WTC11 (cell line): ENCODE measurements around the gene CAPNS1. TPM values are rescaled to one million over a fixed set of nuclear protein-coding genes. Genes with fewer than 3 reads are reported as not detected.

Experiments
- ATAC-seq: fragments of 200-7000 bp; cut with Tn5 transposase; 2 replicates; pipeline ENCODE4 v1.10.0; 2021; ENCODE audit warnings: mild to moderate bottlenecking, moderate library complexity
- CTCF ChIA-PET: fragments of 300-600 bp; sonication (Branson Sonifier 250); formaldehyde crosslinking; loops from one replicate; lab custom pipeline; 2021; ENCODE audit warnings: antibody characterized with exemption; lab: Charles Lee
- POLR2A ChIA-PET: fragments of 350-600 bp; sonication (Branson Sonifier 250); formaldehyde crosslinking; loops from one replicate; lab custom pipeline; 2021; ENCODE audit warnings: antibody characterized with exemption; lab: Charles Lee
- DNase-seq: peaks from one replicate; pipeline ENCODE4 v3.0.0; 2021; ENCODE audit warnings: low spot score
- H3K27ac Mint-ChIP-seq: 2 replicates; pipeline ENCODE4 v1.8.0; 2021; ENCODE audit warnings: mixed read lengths
- H3K27me3 Mint-ChIP-seq: 2 replicates; pipeline ENCODE4 v1.8.0; 2021; ENCODE audit warnings: low read depth, mild to moderate bottlenecking, moderate library complexity, mixed read lengths
- H3K36me3 Mint-ChIP-seq: 2 replicates; pipeline ENCODE4 v1.8.0; 2021; ENCODE audit warnings: mixed read lengths
- H3K4me1 Mint-ChIP-seq: 2 replicates; pipeline ENCODE4 v1.8.0; 2022; ENCODE audit warnings: mixed read lengths
- H3K4me3 Mint-ChIP-seq: 2 replicates; pipeline ENCODE4 v1.8.0; 2021; ENCODE audit warnings: mild to moderate bottlenecking, moderate library complexity, mixed read lengths
- H3K9me3 Mint-ChIP-seq: 2 replicates; pipeline ENCODE4 v1.8.0; 2021; ENCODE audit warnings: mixed read lengths
- AFF4 ChIP-seq: sonication (generic); formaldehyde crosslinking; IDR thresholded peaks from 2 replicates; pipeline ENCODE4 v1.8.1; 2023; ENCODE audit warnings: mild to moderate bottlenecking, missing genetic modification reagents, borderline replicate concordance
- ATF6 ChIP-seq: sonication (generic); formaldehyde crosslinking; IDR thresholded peaks from 2 replicates; pipeline ENCODE4 v1.8.1; 2023; ENCODE audit warnings: mild to moderate bottlenecking, missing genetic modification reagents
- ERG ChIP-seq: fragments of 250-450 bp; sonication (Bioruptor Pico); IDR thresholded peaks from 2 replicates; pipeline ENCODE4 v1.8.0; 2021; ENCODE audit warnings: mild to moderate bottlenecking
- FOXP1 ChIP-seq: sonication (generic); formaldehyde crosslinking; IDR thresholded peaks from 2 replicates; pipeline ENCODE4 v1.8.0; 2022; ENCODE audit warnings: missing genetic modification reagents, mild to moderate bottlenecking, moderate library complexity, borderline replicate concordance
- GTF2I ChIP-seq: fragments of 250-450 bp; sonication (Bioruptor Pico); conservative IDR thresholded peaks from 2 replicates; pipeline ENCODE4 v1.4.0; 2021; ENCODE audit warnings: mild to moderate bottlenecking
- JUN ChIP-seq: sonication (generic); formaldehyde crosslinking; IDR thresholded peaks from 2 replicates; pipeline ENCODE4 v1.8.0; 2023; ENCODE audit warnings: mild to moderate bottlenecking, missing genetic modification reagents
- KAT7 ChIP-seq: sonication (generic); formaldehyde crosslinking; IDR thresholded peaks from 2 replicates; pipeline ENCODE4 v1.8.1; 2023; ENCODE audit warnings: missing genetic modification reagents, mild to moderate bottlenecking, borderline replicate concordance
- NR2C2 ChIP-seq: sonication (generic); formaldehyde crosslinking; IDR thresholded peaks from 2 replicates; pipeline ENCODE4 v1.8.0; 2022; ENCODE audit warnings: mild to moderate bottlenecking, missing genetic modification reagents
- RELA ChIP-seq: sonication (generic); formaldehyde crosslinking; IDR thresholded peaks from 2 replicates; pipeline ENCODE4 v1.8.1; 2022; ENCODE audit warnings: missing genetic modification reagents, mild to moderate bottlenecking, borderline replicate concordance
- TEAD1 ChIP-seq: sonication (generic); formaldehyde crosslinking; IDR thresholded peaks from 2 replicates; pipeline ENCODE4 v1.8.0; 2022; ENCODE audit warnings: mild to moderate bottlenecking, missing genetic modification reagents
- TEAD4 ChIP-seq: sonication (generic); formaldehyde crosslinking; IDR thresholded peaks from 2 replicates; pipeline ENCODE4 v1.8.0; 2022; ENCODE audit warnings: mild to moderate bottlenecking, missing genetic modification reagents
- ZNF121 ChIP-seq: sonication (generic); formaldehyde crosslinking; IDR thresholded peaks from 2 replicates; pipeline ENCODE4 v1.8.0; 2023; ENCODE audit warnings: missing genetic modification reagents
- ZNF396 ChIP-seq: fragments of 250-450 bp; sonication (Bioruptor Pico); IDR thresholded peaks from 2 replicates; pipeline ENCODE4 v1.8.0; 2021; ENCODE audit warnings: mild to moderate bottlenecking, moderate library complexity, borderline replicate concordance
- total RNA-seq: library from RNA; stranded (reverse); gene quantifications from 3 replicates; pipeline ENCODE4 v1.2.3, GENCODE V29; 2021

The CAPNS1 gene
- total RNA-seq, 1 experiment from 2014 or later, result 358 TPM

- CTCF ChIA-PET, result interaction anchor here (0.5 to 2.6 kb wide), 3 partner anchors 19 to 52 kb away, joined by 3 to 11 read pairs (median 4); no protein-coding TSS in a partner anchor
- H3K4me1 Mint-ChIP-seq, result peaks cover 17% of the 10 kb centered on the region
- no peak overlapping the region for H3K4me3 Mint-ChIP-seq
- no peaks in the 10 kb centered on the region; the same call in 1 of the 2 replicates for H3K27me3 Mint-ChIP-seq
- H3K27ac Mint-ChIP-seq, result peak overlapping the region; percentile 49; the same call in 1 of the 2 replicates
- H3K9me3 Mint-ChIP-seq, result no peaks in the 10 kb centered on the region
- ATAC-seq (peak; percentile 74), DNase-seq (peak; percentile 30)
- POLR2A ChIA-PET, result interaction anchor here (0.6 to 1.4 kb wide), 2 partner anchors 11 to 21 kb away, joined by 4 to 6 read pairs; partner anchors contain the start of gene CAPNS1
- H3K36me3 Mint-ChIP-seq, result peaks cover 37% of the 10 kb centered on the region
- TF ChIP-seq NR2C2 (no peak), ZNF121 (CRISPR knock-in tag) (0 out of 2 replicates have a peak, but pooled peaks have one; percentile 21), AFF4 (CRISPR knock-in tag) (no peak)
Observed at GRCh38 chr19:36151144-36152018, 11.5 kb downstream of the CAPNS1 start.

- TF ChIP-seq FOXP1 (no peak), ZNF396 (CRISPR knock-in tag) (no peak)
- Mint-ChIP-seq H3K27ac (no peak overlapping the region), H3K27me3 (no peaks in the 10 kb centered on the region; the same call in 1 of the 2 replicates), H3K4me3 (no peak overlapping the region), H3K36me3 (peaks cover 31% of the 10 kb centered on the region), H3K9me3 (no peaks in the 10 kb centered on the region), H3K4me1 (peaks cover 23% of the 10 kb centered on the region)
- ATAC-seq (no peak), DNase-seq (no peak)
- ChIA-PET CTCF (interaction anchor here (2.6 kb wide), 1 partner anchor 24 kb away, joined by 11 read pairs; no protein-coding TSS in a partner anchor), POLR2A (interaction anchor here (1.4 kb wide), 1 partner anchor 12 kb away, joined by 4 read pairs; the partner anchor contains the start of gene CAPNS1)
Observed at GRCh38 chr19:36152019-36152351, 12.1 kb downstream of the CAPNS1 start.

GRCh38 chr19:36152352-36153091 lies 12.7 kb downstream of the CAPNS1 start, which contains the start of gene COX7A1:
Gene COX7A1, minus strand, starts transcription at chr19:36152447. Its CDS starts 40 bp downstream, at chr19:36152407.
- TF ChIP-seq GTF2I, result no peak
- TF ChIP-seq KAT7, result no peak
- TF ChIP-seq ATF6 (CRISPR knock-in tag), result no peak
- no peak for TF ChIP-seq JUN
- no peak for TF ChIP-seq TEAD1 (CRISPR knock-in tag)
- no peak for TF ChIP-seq ZNF121 (CRISPR knock-in tag)
- TF ChIP-seq RELA, result no peak
- no peak for TF ChIP-seq TEAD4
- TF ChIP-seq ERG (CRISPR knock-in tag), result no peak
- Mint-ChIP-seq H3K4me1 (peaks cover 28% of the 10 kb centered on the region), H3K36me3 (peaks cover 26% of the 10 kb centered on the region), H3K4me3 (no peak within 1 kb of the TSS), H3K9me3 (no peaks in the 10 kb centered on the region), H3K27me3 (no peaks in the 10 kb centered on the region), H3K27ac (peak within 1 kb of the TSS; percentile 49; the same call in 1 of the 2 replicates)
- DNase-seq (no peak), ATAC-seq (peak; percentile 55)
- ChIA-PET CTCF (interaction anchor here (0.7 to 2.6 kb wide), 3 partner anchors 24 to 55 kb away, joined by 3 to 11 read pairs (median 3); no protein-coding TSS in a partner anchor), POLR2A (no interaction called here)
